Gastrocnemius medialis (tissue), 4 donors: ENCODE results near the gene AGL. TPM values are rescaled to one million over a fixed set of nuclear protein-coding genes. Genes with fewer than 3 reads are reported as not detected.
"Not testable (repeated sequence)": the region's sequence is repeated elsewhere in the genome, so short reads cannot be mapped to it uniquely, and the experiment has no call there.

Source experiments
- ATAC-seq, 2 donors: fragments of 150-250 bp; one replicate each; pipeline ENCODE4 v1.9.1; 2016
- DNase-seq, 2 donors: peaks; one replicate each; pipeline ENCODE4 v3.0.0-alpha.2; 2019
- H3K27ac ChIP-seq, 4 donors: fragments of 200-600 bp; sonication (generic); 1 replicate in 1 of 4; 2 replicates in 3 of 4; pipeline ENCODE4 v1.5.1; 2016 to 2018; ENCODE audit warnings: mild to moderate bottlenecking in 2 of 4, moderate library complexity in 1 of 4
- H3K27me3 ChIP-seq, 3 donors: fragments of 200-600 bp; sonication (generic) in 2 of 3; 1 replicate in 1 of 3; 2 replicates in 2 of 3; pipeline versions ENCODE4 v1.5.1 to v1.6.0; 2016 to 2019; ENCODE audit warnings: mild to moderate bottlenecking in 1 of 3, moderate library complexity in 1 of 3
- H3K36me3 ChIP-seq, 2 donors: fragments of 200-600 bp; sonication (generic) in 1 of 2; one replicate each; pipeline ENCODE4 v1.5.1; 2017 to 2018
- H3K4me1 ChIP-seq, 2 donors: fragments of 200-600 bp; sonication (generic) in 1 of 2; one replicate each; pipeline ENCODE4 v1.5.1; 2016 to 2017; ENCODE audit warnings: mild to moderate bottlenecking in 2 of 2
- H3K4me3 ChIP-seq, 4 donors: fragments of 200-600 bp; sonication (generic) in 3 of 4; 1 replicate in 1 of 4; 2 replicates in 3 of 4; pipeline ENCODE4 v1.5.1; 2016 to 2019; ENCODE audit warnings: mild to moderate bottlenecking in 2 of 4
- H3K9me3 ChIP-seq, 3 donors: fragments of 200-600 bp; sonication (generic) in 2 of 3; 1 replicate in 1 of 3; 2 replicates in 2 of 3; pipeline ENCODE4 v1.5.1; 2016 to 2019
- CTCF ChIP-seq, 5 experiments: fragments of 450-650 bp in 3 of 5; fragments of 200-600 bp in 2 of 5; sonication (generic) in 2 of 5; IDR thresholded peaks in 4 of 5; conservative IDR thresholded peaks in 1 of 5; 1 replicate in 4 of 5; 2 replicates in 1 of 5; pipeline ENCODE4 v1.5.1; 2016 to 2019; ENCODE audit warnings: antibody characterized with exemption in 5 of 5, mild to moderate bottlenecking in 3 of 5, moderate library complexity in 3 of 5
- POLR2A ChIP-seq, 2 donors: fragments of 450-650 bp; IDR thresholded peaks; one replicate each; pipeline ENCODE4 v1.6.1; 2017; ENCODE audit warnings: antibody characterized with exemption in 2 of 2, mild to moderate bottlenecking in 2 of 2, moderate library complexity in 2 of 2
- in situ Hi-C, 4 donors: fragments of 200-750 bp; cut with MboI; loops; one replicate each; pipeline versions ENCODE4 v1.15.0 to v1.8.0; 2017; ENCODE audit warnings: low sequenced_read_pairs in 4 of 4
- intact Hi-C: fragments of 100-400 bp; cut with DNase I; formaldehyde crosslinking; loops from one replicate; pipeline ENCODE4 v1.15.1; 2023; ENCODE audit warnings: low total_unique reads
- total RNA-seq, 4 donors: library from RNA; depleted of rRNA; stranded (reverse); fragments of >200 nt; gene quantifications; one replicate each; pipeline versions ENCODE4 v1.1.0 to v1.2.3, GENCODE V29; 2016

Gene AGL
- total RNA-seq, 4 donors from 2014 or later, result 49.3 to 143 (median 103) TPM

DNA sequence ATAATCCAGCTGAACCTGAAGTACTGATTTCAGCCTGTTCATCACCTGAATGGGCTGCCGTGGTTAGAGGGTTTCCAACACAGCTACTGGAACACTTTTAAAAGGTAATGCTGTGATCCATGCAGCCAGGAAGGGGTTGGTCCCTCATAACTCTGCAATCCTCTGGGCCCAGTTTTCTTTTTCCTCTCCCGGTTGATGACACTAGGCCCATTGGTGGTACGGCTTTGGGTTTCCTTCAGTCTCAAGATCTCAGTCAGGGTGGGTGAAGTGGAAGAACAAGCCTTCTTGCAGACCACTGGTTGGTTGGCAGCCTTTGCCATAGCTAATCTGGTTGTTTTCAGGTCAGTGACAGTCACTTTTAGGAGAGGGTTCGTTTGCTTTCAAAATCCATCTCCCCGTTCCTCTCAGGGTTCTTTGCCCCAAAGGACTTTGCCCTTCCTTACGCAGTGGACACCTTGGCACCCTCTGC is 119.1 kb downstream of the AGL start:
- Histone ChIP-seq H3K27me3 (no peaks in the 10 kb centered on the region), H3K36me3 (no peaks in the 10 kb centered on the region), H3K9me3 (no peaks in the 10 kb centered on the region), H3K4me3 (peak overlapping the region; percentile 84 to 95 (median 86)), H3K27ac (peak overlapping the region; percentile 58 to 76 (median 72)), H3K4me1 (peaks cover 6 to 8% of the 10 kb centered on the region in 2 donors)
- DNase-seq (no peak), ATAC-seq (peak in 1 of 2 donors; percentile 16)
- intact Hi-C loops (loop anchor here (1.0 to 10.0 kb wide), 2 partner anchors 163 to 164 kb away; partner anchors contain the start of gene SASS6), in situ Hi-C loops (no loop called here)
- TF ChIP-seq CTCF (IDR thresholded peaks at IDR 0.05 in 4 of 5, conservative IDR thresholded peaks at IDR 0.05 in 1 of 5) (no peak), POLR2A (IDR thresholded peaks at IDR 0.05) (no peak)

- peak within 1 kb of the TSS; percentile 84 to 95 (median 86) for H3K4me3 ChIP-seq
- peaks cover 0 to 2% of the 10 kb centered on the region in 2 donors for H3K36me3 ChIP-seq
- intact Hi-C loops, result loop anchor here (1.0 to 10.0 kb wide), 3 partner anchors 68 to 165 kb away; partner anchors contain the start of gene SASS6
- peaks cover 6 to 8% of the 10 kb centered on the region in 2 donors for H3K4me1 ChIP-seq
- peak; percentile 85 to 92 for ATAC-seq
- H3K9me3 ChIP-seq, result no peaks in the 10 kb centered on the region
- DNase-seq, result peak; percentile 51 to 72
- H3K27ac ChIP-seq, result peak within 1 kb of the TSS; percentile 58 to 76 (median 72)
- TF ChIP-seq CTCF (IDR thresholded peaks at IDR 0.05 in 4 of 5, conservative IDR thresholded peaks at IDR 0.05 in 1 of 5) (no peak), POLR2A (IDR thresholded peaks at IDR 0.05) (peak in 1 of 2 donors; percentile 10)
- in situ Hi-C loops, result no loop called here
- H3K27me3 ChIP-seq, result no peaks in the 10 kb centered on the region
Measured at GRCh38 chr1:99969729-99970621, 119.8 kb downstream of the AGL start, which contains the start of gene SLC35A3. SLC35A3 (plus strand) TSS chr1:99969996; CDS start chr1:99993555, 23,559 bp downstream.

DNA sequence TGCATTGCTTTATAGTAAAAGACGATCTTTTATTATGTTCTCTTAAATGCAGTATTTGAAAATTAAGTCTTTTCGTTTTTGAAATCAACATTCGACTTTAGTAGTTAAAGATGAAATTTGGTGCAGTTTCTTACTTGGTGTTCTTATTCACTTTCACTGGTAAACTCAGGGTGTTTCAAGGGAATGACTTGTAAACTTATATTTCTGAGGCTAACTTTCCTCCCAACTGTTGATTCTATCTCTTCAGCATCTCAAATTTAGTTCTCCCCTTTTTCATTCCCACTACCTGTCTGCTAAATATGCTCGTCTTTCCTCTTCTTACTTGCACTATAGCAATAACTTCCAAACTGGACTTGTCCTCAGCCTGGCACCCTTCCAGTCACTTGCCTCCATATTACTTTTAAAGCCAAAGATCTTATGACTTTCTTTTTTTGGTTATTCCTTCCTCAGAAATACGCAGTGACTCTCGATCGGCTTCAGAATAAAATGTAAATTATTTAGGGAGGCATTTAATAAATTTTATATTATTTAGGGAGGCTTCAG is 120.6 kb downstream of the AGL start:
- in situ Hi-C loops, result no loop called here
- TF ChIP-seq CTCF (IDR thresholded peaks at IDR 0.05 in 4 of 5, conservative IDR thresholded peaks at IDR 0.05 in 1 of 5) (no peak), POLR2A (IDR thresholded peaks at IDR 0.05) (no peak)
- Histone ChIP-seq H3K4me3 (peak overlapping the region; percentile 84 to 95 (median 86)), H3K9me3 (no peaks in the 10 kb centered on the region), H3K4me1 (peaks cover 6 to 8% of the 10 kb centered on the region in 2 donors), H3K36me3 (peaks cover 0 to 6% of the 10 kb centered on the region in 2 donors), H3K27me3 (no peaks in the 10 kb centered on the region), H3K27ac (peak overlapping the region in 2 of 4 donors; percentile 58 to 76)
- intact Hi-C loops, result loop anchor here (1.0 kb wide), 1 partner anchor 68 kb away; a partner anchor contains a TSS
- no peak for ATAC-seq
- no peak for DNase-seq

DNA sequence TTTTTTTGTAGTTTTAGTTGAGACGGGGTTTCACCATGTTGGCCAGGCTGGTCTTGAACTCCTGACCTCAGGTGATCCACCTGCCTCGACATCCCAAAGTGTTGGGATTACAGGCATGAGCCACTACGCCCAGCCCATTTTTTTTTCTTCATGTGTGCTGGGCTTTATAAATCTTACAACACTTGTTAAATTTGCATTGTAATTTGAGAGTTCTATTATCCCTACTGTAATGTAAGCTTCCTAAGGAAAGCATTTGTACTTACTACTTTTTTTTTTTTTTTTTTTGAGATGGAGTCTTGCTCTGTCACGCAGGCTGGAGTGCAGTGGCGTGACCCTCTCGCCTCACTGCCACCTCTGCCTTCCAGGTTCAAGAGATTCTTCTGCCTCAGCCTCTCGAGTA is 121.9 kb downstream of the AGL start:
- in situ Hi-C loops, H3K4me1 ChIP-seq, H3K36me3 ChIP-seq, H3K27ac ChIP-seq, H3K27me3 ChIP-seq, H3K9me3 ChIP-seq, ATAC-seq, DNase-seq, intact Hi-C loops, H3K4me3 ChIP-seq: not testable (repeated sequence)

Other genes starting within 250 kb of the AGL start
- 100 to 1,000 TPM in 1 of 4 donors, 10 to 100 TPM in 3; 60.7 to 254 (median 79.1) TPM for gene PALMD, start 204.2 kb upstream of the AGL start, total RNA-seq
- 1 to 10 TPM; 1.4 to 4.5 (median 2.3) TPM for gene FRRS1, start 83.7 kb upstream of the AGL start, total RNA-seq
- 10 to 100 TPM in 1 of 4 donors, 1 to 10 TPM in 3; 4.6 to 10.3 (median 8.2) TPM for gene SLC35A3, start 119.6 kb downstream of the AGL start, total RNA-seq